Liver (tissue), 9 donors: ENCODE results near the gene CDK5RAP2. TPM values are rescaled to one million over a fixed set of nuclear protein-coding genes. Genes with fewer than 3 reads are reported as not detected.

Experiments used
- DNase-seq: peaks from one replicate; pipeline ENCODE4 v3.0.0-alpha.2; 2017; ENCODE audit warnings: low spot score
- H3K27ac ChIP-seq, 2 donors: one replicate each; pipeline ENCODE4 v1.7.0; 2013; ENCODE audit warnings: inconsistent platforms in 2 of 2, low read length in 2 of 2, control low read depth in 1 of 2, low read depth in 1 of 2, mild to moderate bottlenecking in 1 of 2
- H3K27me3 ChIP-seq, 4 donors: one replicate each; pipeline versions ENCODE4 v1.6.1 to v1.7.0; 2013; ENCODE audit warnings: low read length in 3 of 4, inconsistent platforms in 1 of 4, mild to moderate bottlenecking in 1 of 4, moderate library complexity in 1 of 4; ENCODE audit not compliant: control insufficient read depth in 4 of 4, insufficient read depth in 4 of 4
- H3K36me3 ChIP-seq, 4 donors: one replicate each; pipeline versions ENCODE4 v1.6.1 to v1.7.0; 2013; ENCODE audit warnings: low read length in 3 of 4, mild to moderate bottlenecking in 3 of 4, low read depth in 1 of 4, moderate library complexity in 1 of 4; ENCODE audit not compliant: control insufficient read depth in 4 of 4, insufficient read depth in 3 of 4
- H3K4me1 ChIP-seq, 4 donors: one replicate each; pipeline versions ENCODE4 v1.6.1 to v1.7.0; 2013; ENCODE audit warnings: low read length in 3 of 4, mild to moderate bottlenecking in 3 of 4, moderate library complexity in 1 of 4; ENCODE audit not compliant: control insufficient read depth in 4 of 4, insufficient read depth in 4 of 4
- H3K4me3 ChIP-seq, 3 donors: one replicate each; pipeline versions ENCODE4 v1.6.1 to v1.7.0; 2013; ENCODE audit warnings: low read length in 3 of 3, control low read depth in 1 of 3, low read depth in 1 of 3, mild to moderate bottlenecking in 1 of 3
- H3K9ac ChIP-seq, 2 donors: one replicate each; pipeline ENCODE4 v1.7.0; 2013; ENCODE audit warnings: low read length in 2 of 2, mild to moderate bottlenecking in 2 of 2, moderate library complexity in 2 of 2, control low read depth in 1 of 2, low read depth in 1 of 2
- H3K9me3 ChIP-seq, 4 donors: one replicate each; pipeline versions ENCODE4 v1.6.1 to v1.7.0; 2013; ENCODE audit warnings: low read length in 3 of 4; ENCODE audit not compliant: control insufficient read depth in 4 of 4
- ATF3 ChIP-seq: IDR thresholded peaks from 2 replicates; pipeline ENCODE4 v1.6.1; 2016; ENCODE audit warnings: antibody characterized with exemption
- CTCF ChIP-seq: fragments of 150-350 bp; IDR thresholded peaks from 2 replicates; pipeline ENCODE4 v1.5.1; 2017; ENCODE audit warnings: improper control_type of control experiment, low read depth, low read length; ENCODE audit not compliant: missing input control
- EGR1 ChIP-seq, 2 donors: IDR thresholded peaks; 2 replicates each; pipeline ENCODE4 v1.6.1; 2016 to 2018; ENCODE audit warnings: antibody characterized with exemption in 2 of 2, low read depth in 2 of 2
- FOXA1 ChIP-seq: IDR thresholded peaks from 2 replicates; pipeline ENCODE4 v1.6.1; 2016; ENCODE audit warnings: antibody characterized with exemption
- FOXA2 ChIP-seq: IDR thresholded peaks from 2 replicates; pipeline ENCODE4 v1.6.1; 2016; ENCODE audit warnings: antibody characterized with exemption
- GABPA ChIP-seq, 2 donors: IDR thresholded peaks in 1 of 2; conservative IDR thresholded peaks in 1 of 2; 2 replicates each; pipeline ENCODE4 v1.6.1; 2016; ENCODE audit warnings: antibody characterized with exemption in 2 of 2, mild to moderate bottlenecking in 1 of 2, moderate library complexity in 1 of 2
- HNF4A ChIP-seq, 2 donors: conservative IDR thresholded peaks; 2 replicates each; pipeline ENCODE4 v1.6.1; 2016; ENCODE audit warnings: antibody characterized with exemption in 2 of 2, mild to moderate bottlenecking in 2 of 2
- HNF4G ChIP-seq: IDR thresholded peaks from 2 replicates; pipeline ENCODE4 v1.6.1; 2016; ENCODE audit warnings: antibody characterized with exemption
- JUND ChIP-seq, 2 donors: IDR thresholded peaks; 2 replicates each; pipeline ENCODE4 v1.6.1; 2016; ENCODE audit warnings: antibody characterized with exemption in 2 of 2
- MAX ChIP-seq: IDR thresholded peaks from 2 replicates; pipeline ENCODE4 v1.6.1; 2016; ENCODE audit warnings: antibody characterized with exemption
- NR2F2 ChIP-seq: IDR thresholded peaks from 2 replicates; pipeline ENCODE4 v1.6.1; 2016; ENCODE audit warnings: antibody characterized with exemption
- RAD21 ChIP-seq, 2 donors: IDR thresholded peaks; 2 replicates each; pipeline ENCODE4 v1.6.1; 2016; ENCODE audit warnings: antibody characterized with exemption in 2 of 2, mild to moderate bottlenecking in 2 of 2
- REST ChIP-seq: IDR thresholded peaks from 2 replicates; pipeline ENCODE4 v1.6.1; 2016; ENCODE audit warnings: antibody characterized with exemption, mild to moderate bottlenecking
- RXRA ChIP-seq, 2 donors: IDR thresholded peaks; 2 replicates each; pipeline ENCODE4 v1.6.1; 2017 to 2018; ENCODE audit warnings: antibody characterized with exemption in 2 of 2, mild to moderate bottlenecking in 1 of 2
- SP1 ChIP-seq: IDR thresholded peaks from 2 replicates; pipeline ENCODE4 v1.6.1; 2018; ENCODE audit warnings: antibody characterized with exemption, mild to moderate bottlenecking
- TAF1 ChIP-seq: conservative IDR thresholded peaks from 2 replicates; pipeline ENCODE4 v1.6.1; 2016; ENCODE audit warnings: antibody characterized with exemption, mild to moderate bottlenecking
- YY1 ChIP-seq: IDR thresholded peaks from 2 replicates; pipeline ENCODE4 v1.6.1; 2016; ENCODE audit warnings: antibody characterized with exemption, mild to moderate bottlenecking
- ZBTB33 ChIP-seq: IDR thresholded peaks from 2 replicates; pipeline ENCODE4 v1.6.1; 2016; ENCODE audit warnings: antibody characterized with exemption
- WGBS: extraction: QIAGEN DNeasy Blood & Tissue Kit; methylation state at CpG from one replicate; pipeline ENCODE4 v1.1.7; 2013; 5-methylcytosine and 5-hydroxymethylcytosine counted together
- polyA plus RNA-seq, 2 donors: library from polyadenylated mRNA; stranded (reverse) in 1 of 2; unstranded in 1 of 2; fragments of 200-250 nt in 1 of 2; fragments of >200 nt in 1 of 2; fragmentation: Nextera tagmentation in 1 of 2; extraction: Ambion mirVana in 1 of 2; gene quantifications; one replicate each; pipeline versions ENCODE4 v1.2.1 to v1.2.3, GENCODE V29; 2013 to 2015
- total RNA-seq, 2 donors: library from RNA; depleted of rRNA; stranded (reverse); fragments of >200 nt; gene quantifications; one replicate each; pipeline ENCODE4 v1.2.3, GENCODE V29; 2014
- donor health status: healthy.
- donor health status: healthy.
- donor health status: healthy.
- donor health status: healthy.
- donor health status: healthy.

The CDK5RAP2 gene
- total and polyA plus RNA-seq, 4 donors: 11.7 to 38.9 (median 21.7) TPM

- Histone ChIP-seq H3K36me3 (peaks cover 6 to 21% (median 10%) of the 10 kb centered on the region in 4 donors), H3K9me3 (no peaks in the 10 kb centered on the region), H3K27me3 (no peaks in the 10 kb centered on the region), H3K4me1 (peaks cover 1 to 18% (median 12%) of the 10 kb centered on the region in 4 donors), H3K9ac (no peak overlapping the region), H3K4me3 (no peak overlapping the region), H3K27ac (no peak overlapping the region)
- no peak for TF ChIP-seq EGR1 (IDR thresholded peaks at IDR 0.05; ENCODE audit: low read depth in 2 of 2)
- no peak for TF ChIP-seq TAF1
- no peak for TF ChIP-seq CTCF
- TF ChIP-seq ATF3: no peak
- no peak for TF ChIP-seq FOXA2
- no peak for TF ChIP-seq MAX
- no peak for TF ChIP-seq YY1
- no peak for TF ChIP-seq FOXA1
- TF ChIP-seq RXRA (IDR thresholded peaks at IDR 0.05): no peak
- no peak for TF ChIP-seq ZBTB33
- TF ChIP-seq RAD21 (IDR thresholded peaks at IDR 0.05): no peak
- no peak for TF ChIP-seq SP1
- TF ChIP-seq JUND (IDR thresholded peaks at IDR 0.05): no peak
- no peak for TF ChIP-seq NR2F2
- no peak for TF ChIP-seq HNF4A (conservative IDR thresholded peaks at IDR 0.05)
- TF ChIP-seq HNF4G: no peak
- no peak for TF ChIP-seq REST
- TF ChIP-seq GABPA (IDR thresholded peaks at IDR 0.05 in 1 of 2, conservative IDR thresholded peaks at IDR 0.05 in 1 of 2): no peak
- no peak for DNase-seq
- WGBS: 97% methylated on average over 3 of the region's 3 CpGs
These were observed 106.4 kb downstream of the CDK5RAP2 start for GRCh38 chr9:120473608-120474007.
